Common myeloid progenitor, CD34-positive (primary cell): ENCODE data around the gene ZBTB16.
A peak's percentile ranks its signal among the peaks of the same experiment; 100 is the strongest.

ENCODE experiments used
- CTCF ChIA-PET: fragments of 350-600 bp; sonication (Branson Sonifier 250); formaldehyde crosslinking; loops from one replicate; lab custom pipeline; 2021; ENCODE audit warnings: antibody characterized with exemption; lab: Charles Lee
- POLR2A ChIA-PET: fragments of 350-600 bp; sonication (Branson Sonifier 250); formaldehyde crosslinking; loops from one replicate; lab custom pipeline; 2021; ENCODE audit warnings: antibody characterized with exemption; lab: Charles Lee
- DNase-seq, 3 donors: peaks; one replicate each; pipeline versions ENCODE4 v3.0.0 to v3.0.0-alpha.2; 2013
- H3K27ac ChIP-seq, 2 experiments: 1 replicate in 1 of 2; 2 replicates in 1 of 2; pipeline ENCODE4 v1.7.0; 2013; ENCODE audit warnings: inconsistent platforms in 2 of 2, low read length in 2 of 2, mild to moderate bottlenecking in 2 of 2, low read depth in 1 of 2, moderate library complexity in 1 of 2; ENCODE audit not compliant: severe bottlenecking in 2 of 2, insufficient read depth in 1 of 2, poor library complexity in 1 of 2
- H3K27me3 ChIP-seq, 5 experiments: replicated peaks in 2 of 5; 1 replicate in 3 of 5; 2 replicates in 2 of 5; pipeline versions ENCODE4 v1.6.1 to v1.7.0; 2013; ENCODE audit warnings: low read length in 4 of 5, mild to moderate bottlenecking in 2 of 5, moderate library complexity in 2 of 5, inconsistent platforms in 1 of 5; ENCODE audit not compliant: insufficient read depth in 5 of 5, control insufficient read depth in 4 of 5
- H3K36me3 ChIP-seq, 4 experiments: 1 replicate in 2 of 4; 2 replicates in 2 of 4; pipeline versions ENCODE4 v1.6.1 to v1.7.0; 2013; ENCODE audit warnings: low read length in 3 of 4, control low read depth in 1 of 4, mild to moderate bottlenecking in 1 of 4; ENCODE audit not compliant: control insufficient read depth in 4 of 4, insufficient read depth in 4 of 4
- H3K4me1 ChIP-seq, 4 experiments: 1 replicate in 3 of 4; 2 replicates in 1 of 4; pipeline versions ENCODE4 v1.6.1 to v1.7.1; 2013; ENCODE audit warnings: low read length in 3 of 4, mild to moderate bottlenecking in 3 of 4, control low read depth in 1 of 4, inconsistent platforms in 1 of 4, moderate library complexity in 1 of 4; ENCODE audit not compliant: control insufficient read depth in 4 of 4, insufficient read depth in 4 of 4; ENCODE audit errors: control extremely low read depth in 1 of 4
- H3K4me3 ChIP-seq, 7 experiments: 1 replicate in 4 of 7; 2 replicates in 3 of 7; pipeline versions ENCODE4 v1.5.1 to v1.7.0; 2013; ENCODE audit warnings: mild to moderate bottlenecking in 7 of 7, low read length in 6 of 7, moderate library complexity in 6 of 7, inconsistent platforms in 2 of 7, low read depth in 2 of 7, control low read depth in 1 of 7; ENCODE audit not compliant: insufficient read depth in 4 of 7, control insufficient read depth in 1 of 7; ENCODE audit errors: extremely low read depth in 1 of 7
- H3K9me3 ChIP-seq, 5 experiments: 1 replicate in 4 of 5; 2 replicates in 1 of 5; pipeline versions ENCODE4 v1.6.1 to v1.7.1; 2013; ENCODE audit warnings: low read length in 4 of 5, mild to moderate bottlenecking in 2 of 5, inconsistent platforms in 1 of 5, low read depth in 1 of 5, moderate library complexity in 1 of 5; ENCODE audit not compliant: control insufficient read depth in 4 of 5, insufficient read depth in 2 of 5; ENCODE audit errors: control extremely low read depth in 1 of 5
- WGBS: methylation state at CpG from one replicate; pipeline ENCODE4 v1.1.5; 2013; ENCODE audit not compliant: insufficient coverage; 5-methylcytosine and 5-hydroxymethylcytosine counted together

ZBTB16 gene

GRCh38 chr11:114180301-114181055 lies 121.0 kb downstream of the ZBTB16 start:
- peak; percentile 50 to 71 (median 67) for DNase-seq
- Histone ChIP-seq H3K27me3 (no peaks in the 10 kb centered on the region), H3K9me3 (no peaks in the 10 kb centered on the region), H3K36me3 (no peaks in the 10 kb centered on the region), H3K4me3 (no peak overlapping the region), H3K4me1 (peaks cover 13 to 36% (median 21%) of the 10 kb centered on the region in 4 experiments), H3K27ac (no peak overlapping the region)
- ChIA-PET CTCF (interaction anchor here (0.7 to 10.8 kb wide), 40 partner anchors 10 to 186 kb away, joined by 3 to 114 read pairs (median 6); partner anchors contain the start of gene ZBTB16), POLR2A (interaction anchor here (0.6 to 2.5 kb wide), 6 partner anchors 9 to 125 kb away, joined by 4 to 11 read pairs (median 6); partner anchors contain the start of gene ZBTB16)
- 72% methylated on average over 3 of the region's 7 CpGs for WGBS

DNA sequence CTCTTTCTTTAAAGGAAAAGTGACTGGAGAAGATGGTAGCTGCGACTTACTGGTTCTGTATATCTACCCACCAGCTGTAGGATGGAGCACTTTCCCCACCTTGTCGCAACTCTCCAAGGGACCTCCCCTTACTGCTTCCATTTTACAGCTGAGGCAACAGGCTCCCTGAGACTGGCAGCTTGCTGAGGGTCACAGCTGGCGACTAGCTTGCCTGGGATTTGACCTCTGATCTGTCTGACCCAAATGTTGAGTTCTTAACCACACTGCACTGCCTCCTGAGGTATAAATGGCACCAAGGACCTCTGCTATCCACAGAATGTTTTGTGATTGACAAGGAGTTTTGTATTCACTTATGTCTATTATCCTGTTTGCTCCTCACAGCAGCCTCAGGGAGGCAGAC lies 121.7 kb downstream of the ZBTB16 start:
- Histone ChIP-seq H3K4me3 (no peak overlapping the region), H3K4me1 (peaks cover 13 to 36% (median 21%) of the 10 kb centered on the region in 4 experiments), H3K36me3 (no peaks in the 10 kb centered on the region), H3K27me3 (no peaks in the 10 kb centered on the region), H3K27ac (no peak overlapping the region), H3K9me3 (no peaks in the 10 kb centered on the region)
- ChIA-PET CTCF (interaction anchor here (0.7 to 10.8 kb wide), 33 partner anchors 11 to 187 kb away, joined by 3 to 114 read pairs (median 7); partner anchors contain the start of gene ZBTB16), POLR2A (interaction anchor here (0.6 to 2.5 kb wide), 3 partner anchors 9 to 19 kb away, joined by 5 to 6 read pairs (median 6); no protein-coding TSS in a partner anchor)
- WGBS: 96% methylated on average over 3 of the region's 3 CpGs
- no peak for DNase-seq

DNA sequence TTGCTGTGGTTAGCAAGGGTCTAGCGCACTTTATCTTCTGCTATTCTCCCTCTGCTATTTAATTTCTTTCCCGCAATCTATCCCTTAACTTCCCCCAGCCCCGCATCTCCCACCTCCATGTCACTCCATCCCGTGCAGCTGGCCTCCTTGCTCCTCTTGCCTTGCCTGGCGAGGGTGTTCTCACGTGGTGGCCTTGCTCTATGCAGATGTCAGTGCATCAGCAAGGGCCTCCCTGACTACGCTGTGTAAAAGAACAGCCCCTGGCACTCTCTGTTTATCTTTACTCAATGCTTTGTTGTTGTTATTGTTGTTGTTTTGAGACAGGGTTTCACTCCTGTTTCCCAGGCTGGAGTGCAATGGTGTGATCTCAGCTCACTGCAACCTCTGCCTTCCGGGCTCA lies 122.2 kb downstream of the ZBTB16 start:
- CTCF ChIA-PET: interaction anchor here (0.5 to 10.8 kb wide), 21 partner anchors 10 to 283 kb away, joined by 3 to 114 read pairs (median 13); partner anchors contain the start of gene ZBTB16
- Histone ChIP-seq H3K27me3 (no peaks in the 10 kb centered on the region), H3K4me3 (no peak overlapping the region), H3K4me1 (peaks cover 13 to 36% (median 21%) of the 10 kb centered on the region in 4 experiments), H3K27ac (no peak overlapping the region), H3K9me3 (no peaks in the 10 kb centered on the region), H3K36me3 (peaks cover 0 to 3% (median 0%) of the 10 kb centered on the region in 4 experiments)
- 90% methylated on average over 8 of the region's 8 CpGs for WGBS
- POLR2A ChIA-PET: interaction anchor here (0.6 to 2.5 kb wide), 4 partner anchors 10 to 18 kb away, joined by 4 to 6 read pairs (median 6); no protein-coding TSS in a partner anchor
- DNase-seq: no peak

GRCh38 chr11:114182471-114183043 lies 123.0 kb downstream of the ZBTB16 start:
- WGBS: 93% methylated on average over 6 of the region's 11 CpGs
- no peak for DNase-seq
- POLR2A ChIA-PET: interaction anchor here (2.5 kb wide), 1 partner anchor 10 kb away, joined by 6 read pairs; no protein-coding TSS in a partner anchor
- CTCF ChIA-PET: interaction anchor here (0.6 to 10.8 kb wide), 20 partner anchors 9 to 223 kb away, joined by 3 to 114 read pairs (median 10); partner anchors contain the start of gene ZBTB16
- H3K27me3 ChIP-seq: no peaks in the 10 kb centered on the region
- H3K27ac ChIP-seq: no peak overlapping the region
- H3K4me1 ChIP-seq: peaks cover 13 to 36% (median 21%) of the 10 kb centered on the region in 4 experiments
- no peaks in the 10 kb centered on the region for H3K9me3 ChIP-seq
- H3K4me3 ChIP-seq: no peak overlapping the region
- peaks cover 0 to 11% (median 4%) of the 10 kb centered on the region in 4 experiments for H3K36me3 ChIP-seq

DNA sequence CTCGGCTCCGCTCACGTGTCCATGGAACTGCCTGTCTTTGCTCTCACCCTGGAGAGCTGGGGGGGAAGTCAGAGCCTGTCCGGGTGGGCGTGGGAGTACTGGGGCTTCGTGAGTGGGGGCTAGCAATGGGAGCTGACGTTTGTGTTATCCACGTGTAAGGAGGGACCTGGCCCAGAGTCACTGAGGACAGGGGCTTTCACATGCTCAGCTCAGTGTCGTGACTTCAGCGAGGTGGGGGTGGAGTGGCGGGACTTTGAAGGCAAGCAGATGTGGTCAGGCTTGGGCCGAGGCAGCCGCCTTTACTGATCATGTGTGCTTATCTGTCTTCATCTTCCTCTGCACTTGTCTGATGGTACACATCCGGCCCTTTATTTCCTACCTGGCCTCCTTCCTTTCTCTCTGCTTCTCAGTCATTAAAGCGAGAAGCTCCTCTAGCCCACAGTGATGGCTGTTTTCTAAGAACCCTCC lies 123.6 kb downstream of the ZBTB16 start:
- ChIA-PET CTCF (interaction anchor here (0.6 to 10.8 kb wide), 20 partner anchors 9 to 224 kb away, joined by 3 to 114 read pairs (median 6); partner anchors contain the start of gene ZBTB16), POLR2A (interaction anchor here (1.4 kb wide), 1 partner anchor 124 kb away, joined by 4 read pairs; the partner anchor contains the start of gene ZBTB16)
- no peaks in the 10 kb centered on the region for H3K9me3 ChIP-seq
- H3K36me3 ChIP-seq: peaks cover 0 to 17% (median 4%) of the 10 kb centered on the region in 4 experiments
- peak overlapping the region in 1 of 7 experiments; percentile 0 for H3K4me3 ChIP-seq
- no peak overlapping the region for H3K27ac ChIP-seq
- no peaks in the 10 kb centered on the region for H3K27me3 ChIP-seq
- peaks cover 13 to 36% (median 21%) of the 10 kb centered on the region in 4 experiments for H3K4me1 ChIP-seq
- DNase-seq: peak in 2 of 3 donors; percentile 62 to 68
- 47% methylated on average over 15 of the region's 15 CpGs for WGBS

- no peak for DNase-seq
- H3K27me3 ChIP-seq: no peaks in the 10 kb centered on the region
- WGBS: 88% methylated on average over 6 of the region's 6 CpGs
- H3K27ac ChIP-seq: no peak overlapping the region
- peaks cover 0 to 35% (median 5%) of the 10 kb centered on the region in 4 experiments for H3K36me3 ChIP-seq
- ChIA-PET POLR2A (no interaction called here), CTCF (interaction anchor here (0.9 to 10.8 kb wide), 4 partner anchors 15 to 127 kb away, joined by 3 to 114 read pairs (median 47); no protein-coding TSS in a partner anchor)
- H3K4me3 ChIP-seq: no peak overlapping the region
- peaks cover 4 to 14% (median 11%) of the 10 kb centered on the region in 4 experiments for H3K4me1 ChIP-seq
- peaks cover 0 to under 1% (median 0%) of the 10 kb centered on the region in 5 experiments for H3K9me3 ChIP-seq
Observed at GRCh38 chr11:114185436-114185835, 125.9 kb downstream of the ZBTB16 start.
